Trophoblast cell (in vitro differentiated cells and primary cell): Measurements from ENCODE around the gene GPR35.

Source experiments
- DNase-seq, 2 donors: peaks; one replicate each; pipeline ENCODE4 v3.0.0-alpha.2; 2016
- H2AFZ ChIP-seq: 2 replicates; pipeline ENCODE4 v1.6.1; 2013; ENCODE audit warnings: low read length, moderate library complexity, mild to moderate bottlenecking; ENCODE audit not compliant: insufficient read depth, poor library complexity
- H2AK5ac ChIP-seq: 2 replicates; pipeline ENCODE4 v1.6.1; 2013; ENCODE audit warnings: mild to moderate bottlenecking, low read length
- H2BK120ac ChIP-seq: 2 replicates; pipeline ENCODE4 v1.6.1; 2013; ENCODE audit warnings: low read length, mild to moderate bottlenecking, moderate library complexity; ENCODE audit not compliant: insufficient read depth, poor library complexity
- H2BK12ac ChIP-seq: 2 replicates; pipeline ENCODE4 v1.6.1; 2013; ENCODE audit warnings: mild to moderate bottlenecking, low read length, moderate library complexity
- H2BK5ac ChIP-seq: 2 replicates; pipeline ENCODE4 v1.6.1; 2013; ENCODE audit warnings: low read length, low read depth, moderate library complexity, mild to moderate bottlenecking; ENCODE audit not compliant: poor library complexity
- H3K14ac ChIP-seq: 2 replicates; pipeline ENCODE4 v1.6.1; 2013; ENCODE audit warnings: mild to moderate bottlenecking, low read length
- H3K18ac ChIP-seq: 2 replicates; pipeline ENCODE4 v1.6.1; 2013; ENCODE audit warnings: mild to moderate bottlenecking, low read length
- H3K23ac ChIP-seq: 2 replicates; pipeline ENCODE4 v1.6.1; 2013; ENCODE audit warnings: low read length
- H3K27ac ChIP-seq: 2 replicates; pipeline ENCODE4 v1.5.1; 2013; ENCODE audit warnings: low read depth, mild to moderate bottlenecking, inconsistent platforms, low read length, moderate library complexity
- H3K27me3 ChIP-seq: 2 replicates; pipeline ENCODE4 v1.6.1; 2013; ENCODE audit warnings: inconsistent platforms, mild to moderate bottlenecking, low read length, moderate library complexity; ENCODE audit not compliant: insufficient read depth
- H3K36me3 ChIP-seq, 2 experiments: 1 replicate in 1 of 2; 2 replicates in 1 of 2; pipeline ENCODE4 v1.6.1; 2013; ENCODE audit warnings: low read length in 2 of 2, mild to moderate bottlenecking in 2 of 2, moderate library complexity in 1 of 2; ENCODE audit not compliant: insufficient read depth in 2 of 2, control insufficient read depth in 1 of 2
- H3K4ac ChIP-seq: 2 replicates; pipeline ENCODE4 v1.6.1; 2013; ENCODE audit warnings: low read depth, mild to moderate bottlenecking, low read length, moderate library complexity
- H3K4me1 ChIP-seq, 2 experiments: 1 replicate in 1 of 2; 2 replicates in 1 of 2; pipeline ENCODE4 v1.6.1; 2013; ENCODE audit warnings: low read length in 2 of 2, mild to moderate bottlenecking in 2 of 2, moderate library complexity in 1 of 2; ENCODE audit not compliant: insufficient read depth in 2 of 2, control insufficient read depth in 1 of 2
- H3K4me2 ChIP-seq: 2 replicates; pipeline ENCODE4 v1.6.1; 2013; ENCODE audit warnings: inconsistent platforms, mild to moderate bottlenecking, low read length, moderate library complexity
- H3K4me3 ChIP-seq: 2 replicates; pipeline ENCODE4 v1.5.1; 2013; ENCODE audit warnings: mild to moderate bottlenecking, low read depth, low read length, inconsistent platforms
- H3K79me1 ChIP-seq: one replicate; pipeline ENCODE4 v1.6.1; 2013; ENCODE audit warnings: low read length
- H3K79me2 ChIP-seq: 2 replicates; pipeline ENCODE4 v1.6.1; 2013; ENCODE audit warnings: low read length, mild to moderate bottlenecking; ENCODE audit not compliant: control insufficient read depth, insufficient read depth, poor library complexity
- H3K9ac ChIP-seq: 2 replicates; pipeline ENCODE4 v1.6.1; 2013; ENCODE audit warnings: mild to moderate bottlenecking, low read length
- H3K9me3 ChIP-seq: 2 replicates; pipeline ENCODE4 v1.6.1; 2013; ENCODE audit warnings: low read depth, mild to moderate bottlenecking, control low read depth, inconsistent platforms, low read length; ENCODE audit not compliant: insufficient read depth
- H4K12ac ChIP-seq: 2 replicates; pipeline ENCODE4 v1.6.1; 2013; ENCODE audit warnings: low read depth, mild to moderate bottlenecking, low read length, moderate library complexity
- H4K8ac ChIP-seq: 2 replicates; pipeline ENCODE4 v1.6.1; 2013; ENCODE audit warnings: low read depth, mild to moderate bottlenecking, low read length, moderate library complexity
- H4K91ac ChIP-seq: one replicate; pipeline ENCODE4 v1.6.1; 2013; ENCODE audit warnings: low read depth, mild to moderate bottlenecking, low read length, moderate library complexity
- WGBS: extraction: QIAGEN DNeasy Blood & Tissue Kit; methylation state at CpG from one replicate; pipeline ENCODE4 v1.1.7; 2013; ENCODE audit warnings: missing lambda C conversion rate; ENCODE audit not compliant: insufficient read length, insufficient coverage; ENCODE audit errors: extremely low coverage; 5-methylcytosine and 5-hydroxymethylcytosine counted together

Gene GPR35

GRCh38 chr2:240648155-240648649 lies 22.9 kb downstream of the GPR35 start:
- no peak overlapping the region for H4K8ac ChIP-seq
- H3K4me2 ChIP-seq, result no peak overlapping the region
- H2BK12ac ChIP-seq, result no peak overlapping the region
- no peak overlapping the region for H4K12ac ChIP-seq
- no peak for DNase-seq
- peaks cover 6% of the 10 kb centered on the region for H3K9me3 ChIP-seq
- no peak overlapping the region for H4K91ac ChIP-seq
- no peak overlapping the region for H2AFZ ChIP-seq
- H3K27ac ChIP-seq, result no peak overlapping the region
- H2AK5ac ChIP-seq, result no peak overlapping the region
- H3K18ac ChIP-seq, result no peak overlapping the region
- H3K36me3 ChIP-seq, result no peaks in the 10 kb centered on the region
- no peak overlapping the region for H2BK5ac ChIP-seq
- WGBS, result no CpG with 5 or more reads among the region's 6 CpGs
- no peak overlapping the region for H3K4ac ChIP-seq
- no peak overlapping the region for H3K9ac ChIP-seq
- no peak overlapping the region for H3K23ac ChIP-seq
- no peaks in the 10 kb centered on the region for H3K27me3 ChIP-seq
- no peaks in the 10 kb centered on the region for H3K79me2 ChIP-seq
- H3K79me1 ChIP-seq, result no peaks in the 10 kb centered on the region
- no peak overlapping the region for H3K14ac ChIP-seq
- H3K4me1 ChIP-seq, result no peaks in the 10 kb centered on the region
- H2BK120ac ChIP-seq, result no peak overlapping the region
- no peak overlapping the region for H3K4me3 ChIP-seq

GRCh38 chr2:240648650-240649275 lies 23.5 kb downstream of the GPR35 start:
- no peak for DNase-seq
- H4K91ac ChIP-seq, result no peak overlapping the region
- no peak overlapping the region for H2BK12ac ChIP-seq
- H3K36me3 ChIP-seq, result no peaks in the 10 kb centered on the region
- H3K27me3 ChIP-seq, result no peaks in the 10 kb centered on the region
- no peak overlapping the region for H4K8ac ChIP-seq
- no peak overlapping the region for H3K4ac ChIP-seq
- no peak overlapping the region for H2BK120ac ChIP-seq
- no peak overlapping the region for H3K9ac ChIP-seq
- no peaks in the 10 kb centered on the region for H3K79me1 ChIP-seq
- no peak overlapping the region for H4K12ac ChIP-seq
- no peak overlapping the region for H3K4me2 ChIP-seq
- H3K4me3 ChIP-seq, result no peak overlapping the region
- H3K14ac ChIP-seq, result no peak overlapping the region
- no peak overlapping the region for H2AFZ ChIP-seq
- no peak overlapping the region for H3K23ac ChIP-seq
- no peaks in the 10 kb centered on the region for H3K4me1 ChIP-seq
- WGBS, result no CpG with 5 or more reads among the region's 19 CpGs
- no peak overlapping the region for H3K18ac ChIP-seq
- H2AK5ac ChIP-seq, result no peak overlapping the region
- no peaks in the 10 kb centered on the region for H3K79me2 ChIP-seq
- no peak overlapping the region for H3K27ac ChIP-seq
- peaks cover 6% of the 10 kb centered on the region for H3K9me3 ChIP-seq
- no peak overlapping the region for H2BK5ac ChIP-seq

DNA sequence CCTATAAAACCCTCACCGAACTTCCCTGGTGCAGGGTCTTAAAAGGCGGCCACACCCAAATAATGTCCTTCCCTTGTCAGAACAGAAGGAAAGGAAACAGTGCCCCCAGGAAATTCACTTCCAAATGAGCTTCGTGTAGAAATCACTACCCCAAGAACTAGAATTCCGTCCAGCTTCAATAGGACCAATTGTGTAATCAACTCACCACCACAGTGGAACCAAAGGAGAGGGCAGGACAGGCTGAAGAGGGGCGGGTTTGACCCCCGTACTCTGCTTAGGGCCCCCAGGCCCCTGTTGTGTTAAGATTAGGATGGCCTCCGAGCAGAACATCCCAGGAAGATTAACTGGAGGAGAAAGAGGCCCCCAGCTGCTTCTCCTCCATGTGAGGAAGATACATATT lies 24.1 kb downstream of the GPR35 start:
- H3K4ac ChIP-seq, result no peak overlapping the region
- no peaks in the 10 kb centered on the region for H3K36me3 ChIP-seq
- no peak overlapping the region for H3K9ac ChIP-seq
- H4K91ac ChIP-seq, result no peak overlapping the region
- H3K4me1 ChIP-seq, result no peaks in the 10 kb centered on the region
- no peaks in the 10 kb centered on the region for H3K79me2 ChIP-seq
- H4K12ac ChIP-seq, result no peak overlapping the region
- no peak overlapping the region for H3K4me3 ChIP-seq
- H3K27me3 ChIP-seq, result no peaks in the 10 kb centered on the region
- WGBS, result no CpG with 5 or more reads among the region's 7 CpGs
- no peak overlapping the region for H3K18ac ChIP-seq
- H3K4me2 ChIP-seq, result no peak overlapping the region
- no peak overlapping the region for H3K14ac ChIP-seq
- H2BK120ac ChIP-seq, result no peak overlapping the region
- H2BK12ac ChIP-seq, result no peak overlapping the region
- no peaks in the 10 kb centered on the region for H3K79me1 ChIP-seq
- DNase-seq, result no peak
- no peak overlapping the region for H2AK5ac ChIP-seq
- no peak overlapping the region for H3K23ac ChIP-seq
- H2BK5ac ChIP-seq, result no peak overlapping the region
- no peak overlapping the region for H4K8ac ChIP-seq
- no peak overlapping the region for H2AFZ ChIP-seq
- H3K9me3 ChIP-seq, result peaks cover 6% of the 10 kb centered on the region
- H3K27ac ChIP-seq, result no peak overlapping the region

- no peaks in the 10 kb centered on the region for H3K79me1 ChIP-seq
- H2AK5ac ChIP-seq, result no peak overlapping the region
- no peak overlapping the region for H3K4me2 ChIP-seq
- no peak overlapping the region for H2BK12ac ChIP-seq
- no peaks in the 10 kb centered on the region for H3K36me3 ChIP-seq
- H3K27ac ChIP-seq, result no peak overlapping the region
- no peak overlapping the region for H3K4ac ChIP-seq
- no peak overlapping the region for H4K8ac ChIP-seq
- H3K18ac ChIP-seq, result no peak overlapping the region
- peaks cover 6% of the 10 kb centered on the region for H3K9me3 ChIP-seq
- no peak overlapping the region for H3K23ac ChIP-seq
- no peaks in the 10 kb centered on the region for H3K4me1 ChIP-seq
- no peaks in the 10 kb centered on the region for H3K79me2 ChIP-seq
- H3K9ac ChIP-seq, result no peak overlapping the region
- no peaks in the 10 kb centered on the region for H3K27me3 ChIP-seq
- no peak overlapping the region for H2AFZ ChIP-seq
- H3K14ac ChIP-seq, result no peak overlapping the region
- no peak overlapping the region for H4K12ac ChIP-seq
- DNase-seq, result no peak
- WGBS, result no CpG with 5 or more reads among the region's 13 CpGs
- no peak overlapping the region for H3K4me3 ChIP-seq
- H2BK5ac ChIP-seq, result no peak overlapping the region
- no peak overlapping the region for H2BK120ac ChIP-seq
- H4K91ac ChIP-seq, result no peak overlapping the region
Observed at GRCh38 chr2:240650254-240650965, 25.1 kb downstream of the GPR35 start.
